ENCODE data around the gene PRKG1.
"Not testable (repeated sequence)": the region's sequence is repeated elsewhere in the genome, so short reads cannot be mapped to it uniquely, and the experiment has no call there.

Gene PRKG1

DNA sequence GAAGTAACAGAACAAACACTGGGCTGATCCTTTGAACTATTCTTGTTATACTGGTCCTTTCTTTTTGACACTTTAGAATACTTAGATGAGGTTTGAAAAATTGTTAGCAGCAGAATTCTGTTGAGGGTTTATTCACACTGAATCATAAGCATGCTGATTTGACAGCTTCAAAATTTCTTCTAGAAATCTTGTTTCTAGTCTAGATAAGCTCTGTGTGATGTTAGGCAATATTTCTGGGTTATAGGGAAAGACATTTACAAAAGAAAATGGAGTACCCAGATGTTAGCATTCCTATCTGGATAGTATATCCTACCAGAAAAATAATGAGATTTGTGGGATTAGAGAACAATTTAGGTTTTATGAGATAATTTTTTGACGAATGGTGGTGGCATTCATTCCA is 613.0 kb downstream of the PRKG1 start:
- H3K27ac Mint-ChIP-seq: no peak overlapping the region
- peaks cover under 1% of the 10 kb centered on the region for H3K4me1 Mint-ChIP-seq (ENCODE audit: low read depth)
- peaks cover 7% of the 10 kb centered on the region for H3K27me3 Mint-ChIP-seq (ENCODE audit: low read depth)
- DNase-seq (ENCODE audit: low spot score): no peak
- no peak overlapping the region for H3K4me3 Mint-ChIP-seq
- no peaks in the 10 kb centered on the region for H3K36me3 Mint-ChIP-seq (ENCODE audit: low read depth)
- H3K9me3 Mint-ChIP-seq: peaks cover 10% of the 10 kb centered on the region

DNA sequence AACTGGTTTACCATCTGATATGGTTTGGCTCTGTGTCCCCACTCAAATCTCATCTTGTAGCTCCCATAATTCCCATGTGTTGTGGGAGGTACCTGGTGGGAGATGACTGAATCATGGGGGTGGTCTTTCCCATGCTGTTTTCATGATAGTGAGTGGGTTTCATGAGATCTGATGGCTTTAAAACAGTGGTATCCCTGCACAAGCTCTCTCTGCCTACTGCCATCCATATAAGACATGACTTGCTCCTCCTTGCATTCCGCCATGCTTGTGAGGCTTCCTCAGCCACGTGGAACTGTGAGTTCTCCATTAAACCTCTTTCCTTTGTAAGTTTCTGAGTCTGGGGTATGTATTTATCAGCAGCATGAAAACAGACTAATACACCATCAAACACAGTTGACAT is 614.5 kb downstream of the PRKG1 start:
- DNase-seq (ENCODE audit: low spot score); H3K4me3 Mint-ChIP-seq; H3K9me3 Mint-ChIP-seq; H3K27me3 Mint-ChIP-seq (ENCODE audit: low read depth); H3K27ac Mint-ChIP-seq; H3K36me3 Mint-ChIP-seq (ENCODE audit: low read depth); H3K4me1 Mint-ChIP-seq (ENCODE audit: low read depth): not testable (repeated sequence)

DNA sequence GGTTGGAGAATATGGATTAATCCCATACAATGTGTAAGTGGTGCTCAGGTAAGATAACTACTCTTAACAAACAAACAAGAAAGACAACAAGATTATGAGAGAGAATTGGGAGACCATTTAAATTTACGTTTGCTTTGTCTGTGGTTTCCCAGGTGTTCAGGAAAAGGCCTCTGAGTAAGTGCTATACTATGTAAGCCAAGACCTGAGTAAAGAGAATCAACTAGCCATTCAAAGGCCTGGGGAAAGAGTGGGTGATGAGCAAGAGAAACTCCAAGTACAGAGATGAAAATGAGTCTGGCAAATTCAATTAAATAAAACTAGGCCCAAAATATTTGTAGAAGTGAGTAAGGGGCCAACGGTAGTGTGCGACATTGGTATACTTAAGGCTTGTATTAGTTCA is 615.2 kb downstream of the PRKG1 start:
- Mint-ChIP-seq H3K4me1 (ENCODE audit: low read depth) (peaks cover 2% of the 10 kb centered on the region), H3K4me3 (no peak overlapping the region), H3K27me3 (ENCODE audit: low read depth) (peaks cover 4% of the 10 kb centered on the region), H3K36me3 (ENCODE audit: low read depth) (peaks cover under 1% of the 10 kb centered on the region), H3K9me3 (peaks cover 10% of the 10 kb centered on the region), H3K27ac (no peak overlapping the region)
- no peak for DNase-seq (ENCODE audit: low spot score)

DNA sequence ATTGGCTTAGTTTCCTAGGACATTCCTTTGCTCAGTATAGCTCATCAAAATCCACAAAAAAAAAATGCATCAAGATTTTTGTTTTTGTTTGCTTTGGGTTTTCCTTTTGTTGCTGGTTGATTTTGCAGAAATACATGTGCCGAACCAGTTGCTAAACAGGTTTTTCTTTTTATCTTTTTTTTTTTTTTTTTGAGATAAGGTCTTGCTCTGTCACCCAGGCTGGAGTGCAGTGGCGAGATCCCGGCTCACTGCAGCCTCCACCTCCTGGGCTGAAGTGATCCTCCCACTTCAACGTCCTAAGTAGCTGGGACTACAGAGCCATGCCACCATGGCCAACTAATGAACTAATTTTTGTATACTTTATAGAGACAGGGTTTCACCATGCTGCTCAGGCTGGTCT is 616.8 kb downstream of the PRKG1 start:
- peaks cover 17% of the 10 kb centered on the region for H3K4me1 Mint-ChIP-seq (ENCODE audit: low read depth)
- no peak overlapping the region for H3K4me3 Mint-ChIP-seq
- H3K9me3 Mint-ChIP-seq: peaks cover 10% of the 10 kb centered on the region
- H3K36me3 Mint-ChIP-seq (ENCODE audit: low read depth): peaks cover 16% of the 10 kb centered on the region
- H3K27me3 Mint-ChIP-seq (ENCODE audit: low read depth): peaks cover 4% of the 10 kb centered on the region
- H3K27ac Mint-ChIP-seq: no peak overlapping the region
- DNase-seq (ENCODE audit: low spot score): no peak

DNA sequence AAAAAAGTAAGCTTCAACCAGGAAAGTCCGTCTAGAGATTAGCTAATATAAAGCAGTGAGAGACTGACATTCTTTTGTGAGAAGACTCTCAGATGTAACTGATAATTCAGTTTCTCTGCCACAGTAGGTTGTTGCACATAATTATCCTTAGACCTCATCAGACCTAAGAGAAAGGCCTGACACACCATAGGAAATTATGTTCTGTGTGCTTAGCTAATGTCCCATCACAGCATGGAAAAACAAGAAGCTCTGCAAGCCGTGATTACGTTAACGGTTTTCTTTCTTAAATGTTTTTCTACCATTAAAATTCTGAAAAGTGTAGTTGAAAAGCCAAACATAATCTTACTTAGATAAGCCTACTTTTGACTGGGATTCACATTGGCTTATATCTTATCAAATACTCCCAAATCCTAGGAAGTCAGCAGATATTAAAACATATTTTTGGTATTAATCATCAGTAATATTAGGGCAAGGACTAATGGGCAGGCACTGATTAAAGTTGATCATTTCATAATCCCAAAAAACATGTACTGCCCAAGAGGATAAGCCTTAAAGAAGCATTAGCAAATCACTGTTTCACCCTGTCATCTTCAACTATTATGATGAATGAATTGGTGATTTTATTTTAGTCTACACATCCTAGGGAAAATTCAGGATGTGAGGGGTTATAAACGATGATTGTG is 619.9 kb downstream of the PRKG1 start:
- Mint-ChIP-seq H3K27ac (no peak overlapping the region), H3K27me3 (ENCODE audit: low read depth) (no peaks in the 10 kb centered on the region), H3K4me3 (no peak overlapping the region), H3K9me3 (peaks cover 7% of the 10 kb centered on the region), H3K36me3 (ENCODE audit: low read depth) (peaks cover 44% of the 10 kb centered on the region), H3K4me1 (ENCODE audit: low read depth) (peaks cover 35% of the 10 kb centered on the region)
- no peak for DNase-seq (ENCODE audit: low spot score)

DNA sequence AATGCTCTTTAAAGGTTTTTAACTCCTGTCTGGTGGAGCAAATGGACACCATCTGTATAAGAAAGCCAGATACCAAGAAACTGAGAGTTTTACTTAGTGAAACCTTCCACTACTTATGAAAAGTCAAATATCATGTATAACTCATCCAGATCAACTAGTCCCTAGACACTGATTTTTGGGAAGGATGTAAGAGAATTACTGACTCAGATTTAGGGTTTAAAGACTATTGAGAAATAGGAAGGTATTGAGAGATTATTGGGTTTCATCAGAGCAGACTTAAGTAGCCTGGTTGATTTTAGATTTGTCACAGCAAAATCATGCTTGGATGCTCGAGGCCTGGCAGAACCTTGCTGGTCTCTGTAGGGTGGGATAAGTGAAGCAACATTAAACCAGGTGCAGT is 622.0 kb downstream of the PRKG1 start:
- Mint-ChIP-seq H3K4me3 (peak overlapping the region; percentile 49), H3K27ac (no peak overlapping the region), H3K9me3 (no peaks in the 10 kb centered on the region), H3K36me3 (ENCODE audit: low read depth) (peaks cover 47% of the 10 kb centered on the region), H3K27me3 (ENCODE audit: low read depth) (no peaks in the 10 kb centered on the region), H3K4me1 (ENCODE audit: low read depth) (peaks cover 42% of the 10 kb centered on the region)
- DNase-seq (ENCODE audit: low spot score): no peak

DNA sequence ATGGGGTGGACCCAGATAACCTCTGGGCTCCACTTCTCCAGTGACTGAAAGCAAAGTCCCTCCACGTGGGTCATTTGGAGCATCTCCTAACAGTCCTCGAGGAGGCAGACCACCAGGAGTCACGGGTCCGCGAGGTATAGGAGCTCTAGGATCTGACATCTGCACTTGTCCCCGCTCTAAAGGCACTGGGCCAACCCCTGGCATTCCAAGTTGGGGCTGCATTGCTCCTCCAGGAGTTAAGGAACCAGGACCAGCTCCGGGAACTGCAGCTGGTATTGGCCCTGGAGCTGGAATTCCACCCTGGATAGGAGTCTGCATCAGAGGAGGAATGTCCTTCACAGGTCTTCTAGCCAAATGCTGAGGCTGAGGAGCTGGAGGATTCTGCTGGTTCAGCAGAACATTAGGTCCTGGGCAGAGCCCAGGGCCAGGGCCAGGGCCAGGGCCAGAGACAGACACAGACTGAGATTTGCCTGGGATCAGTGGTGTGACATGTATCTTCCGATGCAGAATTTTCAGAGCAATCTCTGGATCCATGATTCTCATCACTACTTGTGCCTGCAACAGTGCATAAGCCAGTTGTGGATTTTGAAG is 624.3 kb downstream of the PRKG1 start:
- Mint-ChIP-seq H3K27me3 (ENCODE audit: low read depth) (no peaks in the 10 kb centered on the region), H3K4me1 (ENCODE audit: low read depth) (peaks cover 52% of the 10 kb centered on the region), H3K9me3 (no peaks in the 10 kb centered on the region), H3K36me3 (ENCODE audit: low read depth) (peaks cover 60% of the 10 kb centered on the region), H3K4me3 (peak overlapping the region; percentile 98), H3K27ac (peak overlapping the region; percentile 100)
- no peak for DNase-seq (ENCODE audit: low spot score)

DNA sequence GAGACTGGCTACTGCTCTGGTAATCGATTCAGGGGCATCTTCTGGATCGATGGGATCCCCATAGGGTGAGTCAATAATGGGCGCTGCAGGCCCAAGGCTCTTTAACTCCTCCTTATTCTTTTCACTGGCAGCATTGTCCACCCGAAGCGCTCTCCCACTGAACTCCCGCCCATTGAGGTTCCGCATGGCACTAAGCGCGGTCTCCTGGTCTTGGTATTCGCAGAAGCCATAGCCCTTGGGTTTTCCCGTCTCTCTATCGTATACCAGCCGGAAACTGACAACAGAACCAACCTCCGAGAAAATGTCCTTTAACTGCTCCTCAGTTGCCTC is 624.8 kb downstream of the PRKG1 start:
- Mint-ChIP-seq H3K4me1 (ENCODE audit: low read depth) (peaks cover 52% of the 10 kb centered on the region), H3K36me3 (ENCODE audit: low read depth) (peaks cover 60% of the 10 kb centered on the region)

DNA sequence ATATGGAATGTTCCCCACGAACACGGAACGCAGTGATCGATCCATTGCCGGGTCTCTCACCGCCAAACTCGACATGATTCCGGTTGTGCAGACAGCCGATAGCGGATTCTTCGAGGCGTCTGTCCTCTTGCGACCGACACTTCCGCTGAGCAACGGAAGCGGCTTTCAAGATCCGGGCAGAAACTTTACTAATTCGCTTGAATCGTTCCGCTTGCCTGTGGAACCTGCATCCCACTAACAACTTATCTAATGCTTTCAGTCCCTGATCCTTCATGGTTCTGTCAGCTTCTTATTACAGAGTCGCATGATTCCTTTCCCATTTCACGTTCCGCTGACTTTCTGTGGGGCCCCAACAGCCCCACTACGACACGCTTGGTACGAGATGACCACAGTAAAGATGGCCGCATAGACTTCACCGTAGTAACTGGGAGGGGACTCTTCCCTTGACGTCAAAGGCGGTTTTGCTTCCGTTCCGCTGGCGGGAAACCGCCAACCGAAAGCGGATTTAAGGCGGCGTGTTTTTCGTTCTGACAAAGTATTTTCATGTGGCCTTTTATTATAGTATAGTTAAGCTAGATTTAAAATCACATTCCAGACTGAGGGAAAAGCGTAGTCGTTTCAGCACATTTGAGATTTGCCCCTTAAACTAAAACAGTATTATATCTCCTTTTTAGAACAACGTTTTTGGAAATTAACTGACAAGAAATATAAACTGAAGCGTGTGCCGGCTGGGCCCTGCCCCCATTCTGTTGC is 625.4 kb downstream of the PRKG1 start, which contains the start of gene CSTF2T:
Gene CSTF2T, minus strand, starts transcription at position 121 of the 753 bp plus-strand sequence. Its CDS starts 46 bp downstream, at position 75.
- no peaks in the 10 kb centered on the region for H3K9me3 Mint-ChIP-seq
- H3K27ac Mint-ChIP-seq: peak within 1 kb of the TSS; percentile 100
- H3K27me3 Mint-ChIP-seq (ENCODE audit: low read depth): no peaks in the 10 kb centered on the region
- DNase-seq (ENCODE audit: low spot score): peak; percentile 89
- H3K36me3 Mint-ChIP-seq (ENCODE audit: low read depth): peaks cover 58% of the 10 kb centered on the region
- H3K4me1 Mint-ChIP-seq (ENCODE audit: low read depth): peaks cover 54% of the 10 kb centered on the region
- H3K4me3 Mint-ChIP-seq: peak within 1 kb of the TSS; percentile 98

More for the DNA sequence above, 624.8 kb downstream of the PRKG1 start:
- Mint-ChIP-seq H3K4me3 (peak overlapping the region; percentile 98), H3K27ac (peak overlapping the region; percentile 100), H3K27me3 (ENCODE audit: low read depth) (no peaks in the 10 kb centered on the region), H3K9me3 (no peaks in the 10 kb centered on the region)
- no peak for DNase-seq (ENCODE audit: low spot score)

DNA sequence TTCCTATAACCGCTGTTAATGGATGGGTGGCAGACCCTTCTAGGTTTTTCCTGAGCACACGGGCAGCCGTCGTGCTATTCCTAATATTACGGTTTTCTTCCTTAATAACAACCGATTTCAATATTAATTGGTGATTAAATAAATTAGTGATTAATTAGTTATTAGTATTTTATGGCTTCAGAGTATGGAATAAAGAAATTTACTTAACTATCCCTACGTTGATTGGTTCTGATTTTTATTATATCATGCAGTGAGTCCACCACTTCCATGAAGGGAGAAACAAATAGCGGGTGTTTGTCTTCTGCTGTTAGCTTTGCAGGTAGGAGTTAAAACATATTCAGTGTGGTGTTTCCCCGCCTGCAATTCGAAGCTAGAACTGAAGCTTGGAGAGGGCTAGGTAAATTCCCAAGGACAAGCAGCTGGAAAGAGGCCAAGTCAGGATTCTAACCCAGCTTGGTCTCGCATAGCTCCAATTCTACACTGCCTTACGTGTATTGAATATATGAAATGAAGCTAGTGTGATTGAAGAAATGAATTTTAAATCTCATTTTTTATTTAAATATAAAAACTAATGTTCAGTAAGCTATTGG is 626.0 kb downstream of the PRKG1 start:
- DNase-seq (ENCODE audit: low spot score): no peak
- Mint-ChIP-seq H3K9me3 (no peaks in the 10 kb centered on the region), H3K27me3 (ENCODE audit: low read depth) (no peaks in the 10 kb centered on the region), H3K4me1 (ENCODE audit: low read depth) (peaks cover 51% of the 10 kb centered on the region), H3K27ac (peak overlapping the region; percentile 100), H3K36me3 (ENCODE audit: low read depth) (peaks cover 53% of the 10 kb centered on the region), H3K4me3 (peak overlapping the region; percentile 98)

DNA sequence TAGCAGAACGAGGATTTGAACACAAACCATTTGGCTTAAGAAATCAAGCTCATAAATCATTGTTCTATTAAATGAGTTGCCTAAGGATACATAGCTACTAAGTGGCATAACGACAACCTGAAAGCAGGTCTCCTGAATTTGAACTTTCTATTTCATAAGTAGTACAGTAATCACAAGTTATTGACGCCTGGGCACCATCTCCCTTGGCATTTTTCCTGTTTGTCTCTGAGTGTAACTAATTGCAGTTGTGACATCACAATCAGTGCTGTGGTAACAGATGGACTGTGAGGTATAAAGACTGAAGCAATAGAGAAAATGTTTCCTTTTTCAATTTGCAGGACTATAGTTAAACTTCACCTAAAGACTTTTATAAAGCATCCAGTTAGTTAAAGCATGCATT is 631.5 kb downstream of the PRKG1 start:
- H3K27me3 Mint-ChIP-seq (ENCODE audit: low read depth): no peaks in the 10 kb centered on the region
- no peak overlapping the region for H3K27ac Mint-ChIP-seq
- no peak overlapping the region for H3K4me3 Mint-ChIP-seq
- peaks cover 17% of the 10 kb centered on the region for H3K36me3 Mint-ChIP-seq (ENCODE audit: low read depth)
- DNase-seq (ENCODE audit: low spot score): no peak
- H3K4me1 Mint-ChIP-seq (ENCODE audit: low read depth): peaks cover 57% of the 10 kb centered on the region
- H3K9me3 Mint-ChIP-seq: peaks cover 4% of the 10 kb centered on the region

DNA sequence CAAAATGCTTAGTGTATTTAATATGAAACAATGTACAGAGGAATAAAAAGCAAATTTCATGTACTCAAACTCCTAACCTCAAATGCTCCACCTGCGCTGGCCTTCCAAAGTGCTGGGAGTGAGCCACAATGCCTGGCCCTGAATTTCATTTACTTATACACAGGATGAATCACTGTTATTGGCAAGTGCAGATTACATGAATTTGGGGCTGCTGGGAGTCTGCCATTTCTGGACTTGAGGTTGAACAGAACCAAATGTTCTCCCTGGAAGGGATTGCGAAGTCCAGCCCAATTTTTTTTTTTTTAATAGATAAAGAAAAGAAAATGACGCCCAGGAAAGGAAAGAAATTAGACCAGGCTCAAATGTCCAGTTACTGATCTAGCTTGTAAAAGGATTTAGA is 631.9 kb downstream of the PRKG1 start:
- Mint-ChIP-seq H3K36me3 (ENCODE audit: low read depth) (peaks cover 16% of the 10 kb centered on the region), H3K27me3 (ENCODE audit: low read depth) (no peaks in the 10 kb centered on the region), H3K27ac (no peak overlapping the region), H3K4me3 (no peak overlapping the region), H3K4me1 (ENCODE audit: low read depth) (peaks cover 56% of the 10 kb centered on the region), H3K9me3 (peaks cover 4% of the 10 kb centered on the region)
- DNase-seq (ENCODE audit: low spot score): no peak

DNA sequence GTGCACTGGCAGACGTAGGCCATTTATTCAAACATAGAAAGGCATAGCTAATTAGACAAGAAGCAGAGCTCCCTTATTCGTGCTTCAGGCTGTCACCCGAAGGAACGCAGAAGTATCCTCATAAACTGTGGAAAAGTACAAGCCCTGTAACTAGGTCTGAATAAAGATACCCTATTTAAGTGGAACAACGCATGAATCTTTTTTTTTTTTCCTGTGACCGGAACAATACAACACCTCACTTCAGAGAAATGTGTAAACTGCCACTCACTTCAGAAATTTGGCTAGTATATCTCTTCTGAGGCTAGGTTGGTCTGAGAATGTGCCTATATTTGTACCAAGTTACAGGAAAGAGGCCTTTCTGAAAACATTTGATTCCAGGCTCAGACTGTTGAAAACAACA is 633.1 kb downstream of the PRKG1 start:
- H3K4me3 Mint-ChIP-seq: peak overlapping the region; percentile 58
- peaks cover 6% of the 10 kb centered on the region for H3K9me3 Mint-ChIP-seq
- H3K27me3 Mint-ChIP-seq (ENCODE audit: low read depth): no peaks in the 10 kb centered on the region
- peaks cover 10% of the 10 kb centered on the region for H3K36me3 Mint-ChIP-seq (ENCODE audit: low read depth)
- peak overlapping the region; percentile 72 for H3K27ac Mint-ChIP-seq
- H3K4me1 Mint-ChIP-seq (ENCODE audit: low read depth): peaks cover 60% of the 10 kb centered on the region
- no peak for DNase-seq (ENCODE audit: low spot score)

DNA sequence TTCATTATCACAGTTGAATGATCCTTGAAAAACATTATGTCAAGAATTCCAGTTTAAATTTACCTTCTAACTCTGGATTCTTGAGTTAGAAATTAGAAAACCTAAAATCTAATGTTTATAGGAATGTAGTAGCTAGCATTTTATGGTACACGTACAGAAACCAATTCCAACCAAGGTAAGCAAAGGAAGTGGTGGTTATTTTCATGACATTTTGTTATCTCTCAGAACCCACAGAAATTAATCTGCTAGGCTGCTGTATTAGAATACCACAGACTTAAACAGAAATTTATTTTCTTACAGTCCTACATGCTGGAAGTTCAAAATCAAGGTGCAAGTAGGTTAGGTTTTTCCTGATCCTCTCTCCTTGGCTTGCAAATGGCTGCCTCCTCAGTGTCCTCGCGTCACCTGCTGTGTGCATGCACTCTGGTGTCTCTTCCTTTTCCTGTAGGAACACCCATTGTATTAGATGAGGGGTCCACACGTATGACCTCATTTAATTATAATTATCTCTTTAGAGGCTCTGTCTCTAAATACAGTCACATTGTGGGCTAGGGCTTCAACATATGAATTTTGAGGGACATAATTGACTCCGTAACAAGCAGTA is 633.6 kb downstream of the PRKG1 start:
- Mint-ChIP-seq H3K4me3 (peak overlapping the region; percentile 58), H3K9me3 (peaks cover 6% of the 10 kb centered on the region), H3K36me3 (ENCODE audit: low read depth) (peaks cover 8% of the 10 kb centered on the region), H3K4me1 (ENCODE audit: low read depth) (peaks cover 60% of the 10 kb centered on the region), H3K27me3 (ENCODE audit: low read depth) (no peaks in the 10 kb centered on the region), H3K27ac (peak overlapping the region; percentile 72)
- DNase-seq (ENCODE audit: low spot score): no peak
